HG03025 (cell line): Measurements from ENCODE around the gene ABCA2.

Experiments
- ATAC-seq: cut with Tn5 transposase; IDR thresholded peaks from one replicate; pipeline ENCODE4 v1.9.1; 2021; ENCODE audit warnings: mild to moderate bottlenecking, moderate library complexity; ENCODE audit not compliant: unreplicated experiment, low FRiP score

ABCA2 gene

DNA sequence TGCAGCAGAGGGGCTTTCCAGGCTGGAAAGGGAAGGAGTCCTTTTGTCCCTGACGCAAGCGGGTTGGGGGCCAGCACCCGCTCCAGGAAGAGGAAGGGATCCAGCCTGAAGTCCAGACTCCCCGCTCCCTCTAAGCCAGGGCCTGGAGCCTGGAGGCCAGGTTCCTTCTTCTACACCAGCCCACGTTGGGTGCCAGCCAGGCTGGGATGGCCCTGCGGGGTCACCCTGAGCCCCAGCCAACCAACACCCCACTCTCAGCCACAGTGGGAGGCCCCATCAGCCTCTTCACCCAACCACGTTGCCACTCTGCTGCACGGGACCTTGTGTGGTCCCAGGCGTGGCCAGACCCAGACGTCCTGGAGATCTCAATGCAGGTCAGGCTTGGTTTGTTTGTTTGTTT, 4.8 kb upstream of the ABCA2 start:
- no peak for ATAC-seq

- no peak for ATAC-seq
Observed at GRCh38 chr9:137031904-137032640, 4.0 kb upstream of the ABCA2 start, which contains the start of gene FUT7. Gene FUT7 (minus strand): TSS chr9:137032088. CDS start chr9:137031991, 97 bp downstream.

- ATAC-seq, result no peak
Observed at GRCh38 chr9:137030538-137031527, 2.8 kb upstream of the ABCA2 start.

GRCh38 chr9:137030006-137030405, 2.0 kb upstream of the ABCA2 start:
- ATAC-seq, result no peak

- ATAC-seq, result no peak
Observed at GRCh38 chr9:137029058-137029936, 1.3 kb upstream of the ABCA2 start.

DNA sequence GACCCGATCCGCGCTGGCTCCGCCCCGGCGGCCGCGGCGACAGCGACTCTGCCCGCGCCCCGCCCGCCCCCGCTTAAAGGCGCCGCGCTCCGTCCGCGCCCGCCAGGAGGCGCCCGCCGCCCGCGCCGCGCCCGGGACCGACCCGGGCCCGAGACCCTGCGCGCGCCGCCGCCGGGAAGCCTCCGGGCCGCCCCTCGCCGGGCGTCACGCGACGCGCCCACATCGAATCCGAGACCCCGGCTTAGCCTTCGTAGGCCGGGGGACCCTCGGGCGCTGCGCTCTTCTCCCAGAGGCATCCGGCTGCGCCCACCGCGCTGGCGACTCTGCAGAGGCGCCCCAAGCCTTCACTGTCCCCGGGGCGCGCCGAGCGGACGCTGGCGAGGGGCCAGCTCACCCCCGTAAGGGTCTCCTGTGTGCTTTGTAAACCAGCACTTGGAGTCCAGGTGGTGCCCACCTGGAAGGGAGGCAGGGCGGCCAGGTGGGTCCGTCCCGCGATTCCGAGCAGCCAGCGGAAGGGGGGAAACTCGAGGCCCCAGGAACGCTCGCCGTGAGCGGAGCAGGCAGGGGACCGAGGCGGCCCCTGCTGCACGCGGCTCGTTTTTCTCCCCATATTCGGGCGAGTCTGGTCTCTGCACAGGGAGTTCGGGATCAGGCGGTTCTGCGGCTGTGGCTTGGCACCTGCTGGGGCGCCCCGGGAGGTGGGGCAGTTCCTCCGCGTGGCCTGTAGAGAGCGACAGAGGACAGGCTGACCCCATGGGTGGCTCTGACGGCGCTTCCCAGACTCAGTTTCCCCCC, 423 bp upstream of the ABCA2 start:
- no peak for ATAC-seq

GRCh38 chr9:137026828-137027227, 1.2 kb downstream of the ABCA2 start:
- no peak for ATAC-seq

DNA sequence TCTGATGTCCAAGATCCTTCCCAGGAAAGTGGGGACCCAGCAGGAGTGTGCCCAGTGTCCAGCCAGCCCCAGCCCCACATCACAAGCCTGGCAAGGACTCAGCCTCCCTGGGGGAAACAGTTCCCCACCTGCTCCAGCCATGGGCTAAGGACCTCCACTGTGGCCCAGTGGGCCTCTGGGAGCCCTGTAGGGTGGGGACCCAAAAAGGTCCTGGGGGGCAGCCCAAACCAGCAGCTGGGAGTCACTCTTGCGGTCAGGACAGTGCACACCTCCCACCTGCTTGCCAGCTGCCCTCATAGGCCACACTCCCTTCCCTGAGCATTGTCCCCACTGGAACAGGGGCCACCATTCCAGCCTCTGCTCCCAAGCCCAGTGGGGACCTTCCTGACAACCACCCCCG, 1.7 kb downstream of the ABCA2 start:
- no peak for ATAC-seq

GRCh38 chr9:137025517-137025966, 2.5 kb downstream of the ABCA2 start:
- no peak for ATAC-seq

DNA sequence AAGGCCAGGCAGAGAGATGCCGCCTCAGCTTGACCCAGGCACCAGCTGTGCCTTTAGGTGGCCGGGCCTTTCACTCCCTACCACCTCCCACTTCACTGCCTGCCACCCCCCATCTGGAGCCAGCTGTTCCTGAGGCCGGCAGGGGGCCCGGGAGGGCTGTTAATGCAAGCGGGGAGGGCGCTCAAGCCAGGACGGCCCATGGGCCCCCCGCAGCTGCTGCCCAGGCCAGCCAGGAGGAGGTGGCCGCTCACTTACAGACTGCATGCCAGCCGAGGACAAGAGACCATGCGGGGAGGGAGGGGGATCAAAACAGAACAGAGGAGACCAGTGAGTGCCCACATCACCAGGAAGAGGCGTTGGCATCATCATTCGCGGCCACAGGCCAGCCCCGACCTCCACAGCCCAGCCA, 4.5 kb downstream of the ABCA2 start:
- ATAC-seq, result no peak

DNA sequence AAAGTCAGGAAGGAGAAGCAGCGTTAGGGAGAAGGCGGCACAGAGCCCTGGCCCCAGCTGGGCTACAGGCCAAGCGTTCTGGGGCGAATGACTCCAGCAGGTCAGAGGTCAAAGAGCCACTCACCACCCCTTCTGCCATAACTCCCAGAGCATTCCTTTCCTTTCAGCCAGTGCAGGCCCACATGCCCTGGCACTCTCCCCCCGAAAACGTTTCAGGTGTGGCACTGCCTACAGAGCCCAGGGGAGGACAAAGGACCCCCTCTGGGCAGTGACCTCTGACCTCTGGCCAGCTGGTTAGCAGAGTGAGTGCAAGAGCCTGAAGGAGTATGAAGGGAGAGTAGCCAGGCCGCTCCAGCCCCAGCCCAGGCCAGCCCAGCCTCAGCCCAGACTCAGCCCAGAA, 4.9 kb downstream of the ABCA2 start:
- no peak for ATAC-seq

DNA sequence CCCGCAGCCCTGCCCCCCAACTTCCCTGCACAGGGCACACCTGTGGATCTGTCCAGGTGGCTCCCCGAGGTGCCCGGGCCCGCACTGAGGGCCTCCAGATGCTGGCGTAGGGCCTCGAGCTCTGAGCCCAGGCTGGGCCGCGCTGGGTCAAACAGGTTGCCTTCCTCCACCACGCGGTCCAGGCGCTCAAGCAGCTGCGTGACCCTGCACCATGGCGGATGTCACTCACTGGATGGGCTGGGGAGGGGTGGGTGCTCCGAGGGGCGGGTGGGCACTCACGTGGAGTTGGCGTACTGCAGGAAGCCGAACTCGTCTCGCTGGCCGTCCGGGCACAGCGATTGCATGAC, 5.4 kb downstream of the ABCA2 start:
- ATAC-seq, result no peak

DNA sequence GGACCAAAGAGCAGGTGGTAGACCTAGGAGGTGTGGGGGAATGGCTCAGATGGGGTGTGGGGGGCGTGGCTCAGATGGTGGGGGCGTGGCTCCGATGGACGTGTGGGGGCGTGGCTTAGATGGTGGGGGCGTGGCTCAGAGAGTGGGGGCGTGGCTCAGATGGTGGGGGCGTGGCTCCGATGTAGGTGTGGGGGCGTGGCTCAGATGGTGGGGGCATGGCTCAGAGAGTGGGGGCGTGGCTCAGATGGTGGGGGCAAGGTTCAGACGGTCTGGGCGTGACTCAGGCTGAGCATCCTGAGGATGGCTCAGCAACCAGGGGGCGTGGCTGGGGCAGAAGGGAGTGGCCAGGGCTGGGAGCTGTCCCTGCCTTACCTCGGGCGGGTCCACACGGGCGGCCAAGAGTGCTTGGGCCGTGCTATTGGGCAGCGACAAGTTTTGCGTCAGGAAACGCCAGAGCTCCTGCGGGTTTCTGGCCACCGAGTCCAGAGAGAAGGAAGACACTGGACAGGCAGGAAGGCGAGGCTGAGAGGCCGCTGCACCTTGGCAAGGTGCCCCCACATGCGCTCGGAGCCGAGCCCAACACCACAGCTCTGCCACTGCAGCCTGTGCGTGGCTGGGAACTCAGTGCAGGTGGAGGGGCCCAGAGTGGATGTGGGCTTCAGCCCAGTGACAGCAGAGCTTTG, 5.9 kb downstream of the ABCA2 start:
- ATAC-seq, result no peak

- no peak for ATAC-seq
Observed at GRCh38 chr9:137021568-137021978, 6.5 kb downstream of the ABCA2 start.

- ATAC-seq, result no peak
Observed at GRCh38 chr9:137020771-137021567, 7.1 kb downstream of the ABCA2 start.

GRCh38 chr9:137019891-137020683, 8.0 kb downstream of the ABCA2 start:
- no peak for ATAC-seq

GRCh38 chr9:137018761-137019559, 9.1 kb downstream of the ABCA2 start:
- ATAC-seq, result no peak
